ENCODE results near the gene IGFBP3.

GRCh38 chr7:45969940-45970339 is 48.9 kb upstream of the IGFBP3 start:
- TF ChIP-seq CTCF (IDR thresholded peaks at IDR 0.05) (no peak), EZH2phosphoT487 (IDR thresholded peaks at IDR 0.05) (no peak)
